GM18858 (cell line): ENCODE results near the gene SYT9.

Experiments
- ATAC-seq: cut with Tn5 transposase; IDR thresholded peaks from one replicate; pipeline ENCODE4 v1.9.1; 2021; ENCODE audit not compliant: unreplicated experiment

Gene SYT9

DNA sequence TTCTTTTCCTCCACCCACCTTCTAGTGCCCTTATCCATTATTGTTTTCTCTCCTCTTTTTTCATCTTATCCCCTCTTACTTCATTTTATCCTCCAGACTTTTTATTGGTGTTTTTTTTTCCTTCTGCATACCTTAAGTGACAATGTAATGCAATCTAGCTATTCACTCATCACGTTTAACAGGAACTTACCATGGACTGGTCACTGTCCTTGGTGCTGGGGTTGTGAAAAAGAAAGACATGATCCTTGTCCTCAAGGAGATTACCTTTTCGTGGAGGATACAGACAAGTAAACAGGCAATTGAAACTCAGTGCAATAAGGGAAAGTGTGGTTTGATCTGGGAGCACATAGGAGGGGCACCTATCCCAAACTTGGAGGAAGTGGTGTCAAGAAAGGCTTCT, 20.7 kb downstream of the SYT9 start:
- no peak for ATAC-seq

DNA sequence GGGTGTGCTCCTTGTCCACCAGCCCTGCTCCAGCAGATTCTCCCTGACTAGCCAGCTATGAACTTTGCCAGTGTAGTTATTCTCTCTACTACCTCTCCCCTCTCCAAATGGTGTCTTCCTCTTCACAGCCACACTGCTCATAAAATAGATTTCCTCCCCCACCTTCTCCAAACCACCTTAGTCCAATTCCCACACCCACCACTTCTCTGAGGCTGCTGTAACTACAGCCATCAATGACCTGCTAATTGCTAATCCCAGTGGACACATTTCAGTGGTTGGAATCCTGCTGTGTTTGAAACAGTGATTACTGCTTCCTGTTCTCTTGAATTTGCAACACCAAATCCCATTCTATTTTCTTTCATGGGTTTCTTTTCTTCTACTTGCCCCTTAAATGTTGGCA, 23.4 kb downstream of the SYT9 start:
- ATAC-seq = no peak

DNA sequence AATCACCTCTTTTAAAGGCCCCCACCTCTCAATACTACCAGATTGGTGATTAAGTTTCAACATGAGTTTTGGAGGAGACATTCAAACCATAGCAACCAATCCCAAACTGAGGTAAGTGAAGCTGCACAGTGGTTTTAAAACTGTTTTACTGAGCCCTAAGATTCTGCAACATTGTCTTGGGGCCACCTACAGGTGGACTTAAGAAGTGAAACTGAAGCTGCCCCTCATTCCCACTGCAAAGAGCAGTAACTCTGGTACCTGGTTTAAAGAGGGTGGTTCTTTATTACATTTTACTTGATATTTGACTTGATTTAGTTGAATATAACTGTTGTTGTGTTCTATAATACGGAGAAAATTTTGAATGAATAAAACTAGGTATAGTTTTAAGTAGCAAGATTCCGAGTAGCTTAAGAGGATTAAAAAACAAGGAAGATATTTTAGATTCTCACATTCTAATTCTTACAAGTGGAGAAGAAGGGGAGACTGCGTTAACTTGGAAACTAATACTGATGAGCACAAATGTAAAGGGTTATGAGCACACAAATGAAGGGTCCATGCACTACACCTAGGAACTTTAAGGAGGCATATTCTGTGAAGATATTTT, 26.7 kb downstream of the SYT9 start:
- no peak for ATAC-seq

DNA sequence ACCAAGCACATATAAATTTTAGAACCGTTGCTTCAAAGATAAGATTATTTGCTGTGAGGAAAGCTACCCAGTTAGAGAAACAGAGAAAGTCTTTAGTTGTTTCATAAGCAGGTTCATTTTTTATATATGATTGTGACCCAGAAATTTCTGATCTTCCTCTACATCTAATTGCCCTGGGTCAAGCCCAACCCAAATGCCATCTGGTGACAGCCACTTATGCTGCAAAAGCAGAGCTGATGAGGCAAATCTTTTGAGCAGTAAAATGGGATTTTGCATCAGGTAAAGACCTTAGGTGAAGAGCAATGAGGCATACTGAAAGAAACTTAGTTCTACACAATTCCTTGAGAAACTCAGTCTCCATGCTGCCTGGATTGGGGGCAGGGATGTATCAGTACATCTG, 28.0 kb downstream of the SYT9 start:
- no peak for ATAC-seq

DNA sequence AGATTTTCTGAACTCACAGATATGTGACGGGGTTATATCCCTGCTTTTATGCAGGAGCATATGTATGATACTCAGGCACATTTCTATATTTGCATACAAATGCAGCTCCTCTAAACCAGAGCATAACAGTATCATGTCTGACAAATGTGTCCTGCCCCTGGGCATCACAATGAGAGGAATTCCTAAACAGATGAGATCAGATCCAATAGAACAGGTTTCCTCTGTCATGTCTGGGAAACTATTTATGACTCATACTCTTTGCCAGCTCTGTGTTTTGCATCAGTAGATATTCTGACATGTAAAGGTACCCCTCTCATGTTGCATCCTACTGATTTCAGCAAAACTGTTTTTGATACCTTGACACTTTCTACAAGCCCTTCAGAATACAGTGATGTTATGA, 29.4 kb downstream of the SYT9 start:
- no peak for ATAC-seq

DNA sequence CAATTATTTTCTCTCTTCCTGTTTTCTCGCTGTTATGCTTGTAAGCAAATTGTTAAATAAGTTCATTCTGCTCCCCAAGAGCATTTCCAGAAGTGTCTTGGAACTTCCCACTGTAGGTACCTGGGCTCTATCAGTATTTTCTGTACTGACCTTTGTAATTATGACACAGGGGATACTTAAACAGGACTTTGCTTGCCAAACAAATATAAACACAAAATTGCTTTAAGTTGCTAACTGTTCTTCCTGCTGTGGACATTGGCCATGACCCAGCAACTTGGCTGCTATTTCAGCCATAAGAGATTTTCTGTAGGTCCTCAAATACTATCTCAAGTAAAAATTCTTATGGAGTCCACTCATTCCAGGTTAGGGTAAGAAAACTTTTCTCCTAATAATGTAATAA, 30.1 kb downstream of the SYT9 start:
- ATAC-seq = no peak

DNA sequence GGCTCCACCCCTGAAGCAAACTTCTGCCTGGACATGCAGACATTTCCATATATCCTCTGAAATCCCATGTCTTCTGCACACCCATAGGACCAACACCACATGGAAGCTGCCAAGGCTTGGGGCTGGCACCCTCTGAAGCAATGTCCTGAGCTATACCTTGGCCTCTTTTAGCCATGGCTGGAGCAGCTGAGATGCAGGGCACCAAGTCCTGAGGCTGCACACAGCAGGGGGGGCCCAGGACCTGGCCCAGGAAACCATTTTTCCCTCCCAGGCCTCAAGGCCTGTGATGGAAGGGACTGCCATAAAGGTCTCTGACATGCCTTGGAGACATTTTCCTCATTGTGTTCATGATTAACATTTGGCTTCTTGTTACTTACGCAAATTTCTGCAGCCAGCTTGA, 34.5 kb downstream of the SYT9 start:
- ATAC-seq = no peak

DNA sequence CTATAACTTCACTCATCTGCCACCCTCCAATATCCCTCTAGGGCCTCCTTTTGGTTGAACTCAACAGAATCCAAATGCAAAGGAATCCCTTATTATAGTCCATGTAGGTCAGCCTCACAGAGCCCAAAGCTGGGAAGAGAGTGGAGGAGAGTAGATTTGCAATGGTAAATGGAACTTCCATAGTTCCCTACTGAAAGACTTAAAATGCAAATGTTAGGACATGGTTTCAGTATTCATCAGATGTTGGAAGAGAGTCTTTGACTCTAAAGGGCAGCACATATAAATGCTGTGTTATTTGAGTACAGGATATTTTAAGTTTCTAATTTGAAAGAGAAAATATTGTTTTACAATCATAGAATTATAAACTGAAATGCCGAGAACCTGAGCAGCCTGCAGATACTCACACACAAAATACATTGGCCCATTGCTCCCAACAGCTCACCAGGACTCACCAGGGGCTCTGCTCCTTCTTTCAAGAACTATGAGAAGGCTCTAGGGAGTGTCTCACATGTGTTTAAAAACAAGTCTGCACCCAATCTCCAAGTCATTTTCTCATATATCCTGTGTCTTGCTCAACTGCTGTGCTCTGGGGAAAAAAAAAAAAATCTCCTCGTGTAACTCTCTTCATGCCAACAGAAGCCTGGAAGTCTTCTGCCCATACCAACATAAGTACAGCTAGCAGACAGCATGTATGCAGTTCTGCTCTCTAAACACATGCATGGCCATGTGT, 39.6 kb downstream of the SYT9 start:
- ATAC-seq = no peak

DNA sequence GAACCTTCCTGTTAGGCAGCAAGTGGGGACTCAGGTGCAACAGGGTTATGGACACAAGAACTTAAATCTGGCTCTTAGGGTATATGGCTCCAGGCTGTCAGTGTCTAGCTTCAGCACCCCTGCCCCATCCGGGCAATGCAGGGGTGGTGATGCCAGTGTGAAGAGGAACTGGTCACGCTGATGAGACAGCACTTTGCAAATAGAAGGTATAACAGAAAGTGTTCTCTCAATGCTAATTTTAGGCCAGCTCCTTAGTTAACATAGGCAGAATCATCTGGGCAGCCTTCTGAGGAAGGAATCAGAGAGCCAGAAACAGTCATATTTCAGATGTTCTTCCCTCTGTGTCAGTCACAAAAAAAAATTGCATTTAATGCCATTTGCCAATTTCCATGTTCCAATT, 41.2 kb downstream of the SYT9 start:
- no peak for ATAC-seq

DNA sequence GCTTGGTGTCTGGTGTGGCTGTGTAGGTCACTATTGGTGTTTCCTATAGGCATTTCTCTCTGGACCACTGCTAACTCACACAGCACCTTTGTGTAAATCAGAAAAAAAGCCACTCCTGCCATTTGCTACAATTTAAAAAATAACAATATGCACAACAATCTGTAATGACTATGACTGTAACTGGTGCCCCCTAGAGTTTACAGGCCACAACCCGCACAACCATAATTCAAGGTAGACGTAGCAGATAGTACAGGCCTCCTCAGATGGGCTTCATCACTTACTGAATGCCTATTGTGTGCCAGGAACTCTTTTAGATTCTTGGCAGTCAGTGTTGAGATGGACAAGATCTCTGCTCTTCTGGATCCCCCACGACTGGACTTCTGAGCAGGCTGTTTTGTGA, 47.7 kb downstream of the SYT9 start:
- no peak for ATAC-seq

DNA sequence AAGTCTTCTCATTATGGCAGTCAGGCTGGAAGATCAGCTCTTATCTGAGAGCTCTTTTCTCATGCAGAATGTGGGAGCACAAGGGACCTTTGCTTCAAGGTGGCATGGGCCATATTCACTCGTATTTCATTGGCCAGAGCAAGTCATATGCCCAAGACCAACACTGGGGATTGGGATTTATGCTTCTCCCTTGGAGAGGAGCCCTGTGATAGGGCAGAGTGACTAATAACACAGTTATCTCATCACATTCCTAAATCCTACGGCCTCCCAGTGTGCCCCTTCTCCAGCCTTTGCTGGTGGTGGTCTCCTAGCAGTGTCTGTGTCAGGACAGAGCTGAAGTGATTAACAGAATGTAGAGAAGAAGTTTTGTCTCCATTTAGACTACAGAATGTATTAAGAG, 48.6 kb downstream of the SYT9 start:
- no peak for ATAC-seq

DNA sequence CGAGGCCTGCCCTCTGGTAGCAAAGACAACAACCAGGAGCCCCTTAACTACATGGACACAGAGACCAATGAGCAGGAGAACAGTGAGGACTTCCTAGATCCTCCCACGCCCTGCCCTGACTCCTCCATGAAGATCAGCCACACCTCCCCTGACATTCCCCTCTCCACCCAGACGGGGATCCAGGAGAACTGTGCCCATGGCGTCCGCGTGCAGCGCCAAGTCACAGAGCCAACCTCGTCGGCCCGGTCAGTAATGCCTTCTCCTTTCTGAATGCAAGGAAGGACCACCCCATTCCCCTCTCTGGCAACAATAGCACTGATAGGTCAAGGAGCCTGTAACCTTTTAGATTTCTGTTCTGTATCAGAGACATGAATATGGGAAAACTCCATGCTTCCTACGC, 51.4 kb downstream of the SYT9 start:
- no peak for ATAC-seq

DNA sequence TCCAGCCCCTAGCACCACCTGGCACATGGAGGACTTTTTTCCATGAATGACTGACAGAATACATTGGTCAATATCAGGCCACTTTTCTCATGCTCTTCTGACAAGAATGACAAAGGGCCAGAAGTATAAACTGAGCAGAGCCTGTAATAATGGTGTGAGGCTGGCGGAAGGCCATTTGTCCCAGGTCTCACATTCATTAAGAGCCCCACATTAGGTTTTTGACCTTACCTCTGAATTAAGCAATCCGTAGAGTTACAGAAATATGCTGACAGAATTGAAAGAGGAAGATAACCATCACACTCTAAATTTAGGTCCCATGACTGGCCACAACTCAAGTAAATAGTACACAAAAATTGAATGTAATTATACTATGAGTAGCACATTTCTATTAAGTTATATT, 55.2 kb downstream of the SYT9 start:
- ATAC-seq = no peak

DNA sequence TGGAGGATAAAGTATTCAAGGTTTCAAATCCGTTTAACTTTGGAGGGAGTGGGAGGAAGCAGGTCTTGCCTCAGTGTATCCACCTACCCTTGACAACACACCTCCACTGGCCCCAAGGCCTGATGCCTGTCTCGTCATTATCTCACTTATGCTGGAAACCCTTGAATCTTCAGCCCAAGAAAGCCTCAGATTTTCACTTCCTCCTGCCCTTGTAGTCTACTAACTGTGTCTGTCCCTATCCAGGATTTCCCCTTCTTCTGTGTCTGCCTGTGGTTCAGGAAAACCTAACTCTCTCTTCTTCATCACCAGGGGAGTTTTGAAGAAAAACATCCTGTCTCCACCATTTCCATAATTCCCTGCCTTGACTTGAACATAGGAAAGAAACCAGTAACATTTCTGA, 56.1 kb downstream of the SYT9 start:
- no peak for ATAC-seq

DNA sequence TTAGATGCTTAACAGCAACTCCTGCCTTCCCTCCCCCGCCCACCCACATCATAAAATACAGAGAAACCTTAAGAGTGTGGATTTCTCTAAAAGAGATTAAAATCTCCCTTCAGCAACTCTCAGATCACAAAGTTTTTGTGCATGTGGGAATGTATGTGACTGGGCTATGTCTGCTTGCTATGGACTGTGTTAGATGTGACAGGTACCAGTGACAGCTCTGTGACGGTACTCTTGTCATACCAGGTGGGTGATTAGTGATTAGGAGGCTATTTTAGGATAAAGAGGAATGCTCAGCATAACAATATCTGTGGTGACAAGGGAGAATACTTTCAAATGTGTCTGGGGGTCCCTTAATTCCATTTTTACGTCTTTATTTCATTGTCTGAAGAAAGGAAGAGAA, 60.2 kb downstream of the SYT9 start:
- no peak for ATAC-seq

DNA sequence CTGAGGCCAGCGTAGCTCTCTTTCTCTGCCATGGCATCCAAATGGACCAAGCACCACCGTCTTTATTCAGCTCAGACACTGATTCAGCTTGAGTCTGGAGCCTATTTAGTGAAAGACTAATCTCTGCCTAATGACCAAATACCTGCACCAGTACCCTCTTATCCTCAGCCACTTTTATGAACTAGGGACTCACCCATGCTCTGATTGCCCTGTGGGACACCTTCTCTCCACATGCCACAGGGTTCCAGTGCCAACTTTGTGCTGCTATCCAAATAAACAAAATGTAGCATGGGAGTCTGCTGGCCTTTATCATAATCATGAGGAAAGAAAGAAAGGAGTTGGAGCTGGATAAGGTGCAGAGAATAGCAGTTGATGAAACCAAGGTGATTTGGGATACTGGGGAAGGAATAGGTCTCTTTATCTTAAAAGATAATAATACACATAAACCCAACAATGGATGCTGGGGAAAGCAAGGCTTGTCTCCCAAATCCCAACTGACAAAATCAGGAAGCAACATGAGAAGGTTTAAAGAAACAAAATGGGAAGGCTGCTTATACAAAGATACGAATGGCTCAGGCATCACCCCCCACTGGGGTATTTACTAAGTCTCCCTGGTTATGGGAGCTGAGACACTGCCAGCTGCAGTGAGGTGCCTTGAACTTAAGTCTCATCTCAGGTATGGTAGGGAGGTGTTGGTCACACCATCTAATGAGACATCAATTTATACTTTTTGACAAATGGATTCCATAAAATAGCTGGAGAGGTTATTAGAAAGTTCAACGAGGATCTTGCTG, 63.3 kb downstream of the SYT9 start:
- no peak for ATAC-seq

DNA sequence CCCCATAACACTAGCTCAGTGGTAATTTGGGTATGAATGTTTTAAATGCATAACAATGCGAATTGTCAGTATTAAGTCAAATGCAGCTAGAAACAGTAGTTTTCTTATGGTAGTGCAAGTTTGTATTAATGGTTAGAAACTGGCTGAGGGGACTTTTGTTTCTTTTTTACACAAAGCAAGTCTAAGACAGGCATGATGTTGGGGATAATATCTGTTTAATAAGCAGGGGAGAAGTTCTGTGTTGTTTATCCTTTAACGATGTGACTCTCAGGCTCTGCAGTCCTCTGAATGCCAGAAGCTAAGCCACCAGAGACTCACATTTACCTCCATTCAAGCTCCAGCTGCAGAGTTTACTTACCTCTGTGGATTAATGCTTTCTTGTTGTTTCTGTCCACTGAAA, 67.8 kb downstream of the SYT9 start:
- ATAC-seq = no peak

DNA sequence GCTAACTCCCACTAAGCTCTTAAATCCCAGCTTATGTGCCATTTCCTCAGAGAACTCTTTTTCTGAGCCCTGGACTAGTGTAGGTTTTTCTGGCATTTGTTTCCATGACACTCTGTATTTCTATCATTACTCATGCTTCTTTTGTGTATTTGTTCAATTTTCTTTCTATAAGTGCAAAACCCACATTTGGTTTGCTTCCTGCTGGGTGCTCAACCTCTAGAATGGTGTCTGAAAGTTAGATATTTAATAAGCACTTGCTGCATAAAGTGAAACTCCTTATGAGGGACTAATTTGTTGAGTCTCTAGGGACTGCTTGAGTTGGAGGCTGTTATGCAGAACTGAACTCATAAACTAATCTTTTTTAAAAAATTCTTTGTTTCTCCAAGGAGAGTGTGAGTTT, 68.6 kb downstream of the SYT9 start:
- no peak for ATAC-seq

DNA sequence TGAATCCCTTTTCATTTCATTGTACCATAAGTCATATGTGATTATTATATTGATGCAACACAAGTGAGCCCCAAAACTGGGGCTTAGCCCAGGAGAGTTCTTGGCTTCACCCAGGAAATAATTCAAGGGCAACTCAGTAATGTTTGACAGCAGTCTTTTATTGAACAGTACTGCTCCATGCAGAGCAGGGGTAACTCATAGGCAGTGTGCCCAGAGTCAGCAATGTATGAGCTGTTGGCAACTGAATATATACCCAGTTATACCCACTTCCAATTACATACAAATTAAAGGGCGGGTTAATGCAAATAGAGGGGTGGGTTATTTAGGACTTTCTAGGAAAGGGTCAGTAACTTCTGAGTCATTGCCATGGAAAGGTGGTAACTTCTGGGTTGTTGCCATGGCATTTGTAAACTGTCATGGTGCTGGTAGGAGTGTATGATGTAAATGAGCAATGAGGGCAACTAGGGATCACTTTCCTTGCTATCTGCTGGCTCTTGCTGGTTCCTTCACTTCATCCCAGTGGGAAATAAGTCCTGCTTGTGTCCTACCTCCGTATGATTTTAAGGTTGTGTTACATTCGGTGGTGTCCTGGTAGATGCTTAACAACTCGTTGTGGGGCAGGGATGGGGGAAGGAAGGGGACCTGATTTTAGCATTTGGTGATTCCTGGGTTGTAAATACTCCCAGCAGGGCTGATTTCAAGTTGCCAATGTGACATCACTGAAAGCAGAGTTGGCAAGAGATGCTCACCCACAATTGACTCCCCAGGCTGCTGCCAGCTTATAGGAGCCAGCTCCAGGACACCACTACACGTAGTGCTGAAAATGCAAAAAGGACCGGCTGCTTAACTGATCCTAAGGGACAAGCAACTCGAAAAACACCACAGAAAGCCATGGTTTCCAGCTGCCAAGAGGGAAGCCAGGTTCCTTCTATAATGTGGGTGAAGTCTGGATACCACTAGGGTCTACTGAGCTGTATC, 70.1 kb downstream of the SYT9 start:
- ATAC-seq = no peak

DNA sequence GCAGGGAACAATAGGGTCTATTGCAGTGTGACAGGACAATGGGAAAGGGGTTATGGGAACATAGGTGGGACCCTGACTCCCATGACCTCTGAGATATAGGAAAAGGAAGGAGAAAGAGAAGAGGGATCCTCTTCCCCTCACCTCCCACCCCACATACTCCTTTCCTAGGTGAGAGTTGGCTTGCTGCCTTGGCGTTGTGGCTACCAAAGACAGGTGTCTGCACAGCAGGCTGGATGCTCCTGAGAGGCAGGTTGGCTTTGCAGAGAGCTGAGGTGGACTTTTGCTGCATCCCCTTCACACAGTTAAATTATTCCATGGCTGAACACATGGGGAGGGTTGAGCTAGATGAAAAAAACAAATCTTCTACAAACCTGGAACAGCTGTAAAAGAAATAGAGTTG, 80.7 kb downstream of the SYT9 start:
- no peak for ATAC-seq

DNA sequence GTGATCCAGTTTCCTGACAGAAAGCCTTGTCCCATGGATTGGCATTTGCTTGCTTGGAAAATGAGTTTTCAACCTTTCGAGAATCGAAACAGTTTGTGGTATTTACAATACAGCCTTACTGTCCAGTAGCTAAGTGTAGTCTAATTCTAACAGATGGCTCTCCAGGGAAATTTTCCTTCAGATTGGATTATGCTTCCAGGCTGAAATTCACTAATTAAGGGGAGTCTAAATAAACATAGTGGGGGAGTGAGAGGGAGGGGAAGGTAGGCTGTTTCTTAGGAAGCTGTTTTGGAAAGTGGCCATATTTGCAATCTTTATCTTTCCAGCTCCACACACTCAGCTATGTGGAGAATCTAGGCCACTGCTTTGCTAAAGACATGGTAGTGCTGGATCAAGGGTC, 81.3 kb downstream of the SYT9 start:
- ATAC-seq = no peak
